SIG-M5 (cell line): ENCODE results near the gene KHNYN.
"Not testable (repeated sequence)": the region's sequence is repeated elsewhere in the genome, so short reads cannot be mapped to it uniquely, and the experiment has no call there.

Experiments used
- DNase-seq: peaks from one replicate; lab custom pipeline; 2025; lab: John Stamatoyannopoulos, UW

Gene KHNYN

DNA sequence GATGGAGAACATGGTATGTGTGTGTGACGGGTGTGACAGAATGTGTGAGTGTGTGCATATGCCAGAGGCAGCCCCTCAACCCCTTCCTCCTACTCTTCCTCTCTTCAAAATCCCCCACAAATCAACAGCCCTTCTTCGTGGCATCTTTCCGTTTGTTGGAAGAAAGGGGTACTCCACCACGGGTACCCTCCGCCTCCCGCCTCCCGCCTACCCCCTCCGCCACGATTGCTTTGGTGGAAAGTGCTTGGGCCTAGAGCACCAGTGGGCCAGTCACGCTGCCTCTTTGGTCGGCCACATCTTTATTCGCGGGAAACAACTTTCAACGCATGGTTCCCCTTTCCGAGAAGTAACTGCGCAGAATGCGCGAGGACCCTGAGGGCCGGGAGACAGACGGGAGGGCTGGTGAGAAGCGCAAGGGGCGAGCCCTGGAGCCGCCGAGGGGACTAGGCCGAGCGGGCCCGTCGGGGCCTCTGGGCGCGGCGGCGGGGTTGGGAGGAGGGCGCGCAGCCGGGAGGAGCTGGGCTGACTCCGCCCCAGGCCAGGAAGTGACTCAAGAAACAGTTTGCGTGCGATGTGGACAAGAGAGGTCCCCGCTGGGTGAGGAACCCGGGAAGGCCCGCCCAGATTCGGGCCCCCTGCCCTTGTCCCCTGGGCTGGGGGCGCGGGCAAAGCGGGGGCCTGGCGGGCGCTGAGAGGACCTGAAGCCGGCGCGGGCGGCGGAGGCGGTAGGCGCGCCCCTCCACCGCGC lies at the start of gene KHNYN, which contains the start of gene CBLN3:
Gene KHNYN, plus strand, starts transcription at position 560 of the 748 bp plus-strand sequence. CDS start 777 bp downstream, outside the sequence.
Gene CBLN3, minus strand, starts transcription at position 274 of the 748 bp plus-strand sequence. CDS start 614 bp downstream, outside the sequence.
- peak; percentile 44 for DNase-seq

DNA sequence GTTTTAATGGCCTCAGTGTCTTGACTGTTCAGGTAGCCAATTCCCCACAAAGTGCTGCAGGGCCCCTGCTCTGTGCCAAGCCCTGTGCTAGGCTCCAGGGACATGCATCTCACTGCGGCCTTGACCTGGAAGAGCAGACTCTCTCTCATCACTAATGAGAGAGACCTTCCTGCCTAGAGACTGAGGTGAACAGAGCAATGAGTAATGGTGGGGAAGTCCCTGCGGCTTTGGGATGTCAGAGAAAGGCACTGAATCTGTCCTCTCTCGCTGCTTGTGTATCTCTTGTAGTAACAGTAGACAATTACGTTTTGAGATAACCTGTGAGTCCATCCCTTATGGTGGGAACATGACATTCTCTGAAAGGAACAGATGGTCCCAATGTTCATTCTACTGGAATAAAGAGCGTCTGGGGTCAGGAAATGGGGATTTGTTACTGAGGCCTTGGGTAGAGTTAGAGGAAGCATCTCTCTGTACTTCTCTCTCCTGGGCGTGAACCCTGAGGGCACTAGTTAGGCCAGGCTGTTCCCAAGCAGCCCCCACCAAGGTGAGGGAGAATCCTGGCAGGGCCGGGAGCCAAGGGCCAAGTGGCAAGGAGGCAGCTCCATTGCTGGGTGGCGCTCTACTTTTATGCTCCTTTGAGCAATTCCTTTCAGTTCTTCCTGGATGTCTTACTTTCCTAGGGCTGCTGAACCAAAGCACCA lies 48.2 kb upstream of the KHNYN start:
- no peak for DNase-seq

DNA sequence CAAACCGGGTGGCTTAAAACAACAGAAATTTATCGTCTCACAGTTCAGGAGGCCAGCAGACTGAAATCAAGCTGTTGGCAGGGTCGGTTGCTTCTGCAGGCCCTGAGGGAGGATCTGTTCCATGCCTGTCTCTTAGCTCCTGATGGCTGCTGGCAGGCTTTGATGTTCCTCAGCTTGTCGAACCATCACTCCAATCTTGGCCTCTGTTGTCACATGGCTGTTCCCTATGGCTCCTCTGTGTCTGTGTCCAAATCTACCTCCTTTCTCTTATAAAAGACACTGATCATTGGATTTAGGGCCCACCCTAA lies 47.7 kb upstream of the KHNYN start:
- DNase-seq, result no peak

DNA sequence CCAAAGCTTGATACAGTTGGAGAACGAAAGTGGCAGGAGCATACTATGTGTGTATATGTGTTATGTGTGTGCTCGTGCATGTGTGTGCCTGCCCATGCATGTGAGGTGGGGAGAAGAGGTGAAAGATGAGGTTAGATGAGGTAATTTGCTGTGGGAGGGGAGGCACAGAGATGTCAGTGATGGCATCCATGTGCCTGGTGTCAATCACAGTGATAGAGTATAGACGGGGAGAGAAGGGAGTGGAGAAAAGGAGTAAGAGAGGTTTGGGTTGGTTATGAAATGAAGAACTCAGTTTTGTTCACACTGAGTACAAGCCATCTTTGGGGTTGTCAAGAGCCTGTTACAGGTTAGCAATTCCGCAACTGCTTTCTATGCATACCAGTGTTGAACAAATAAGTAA lies 45.6 kb upstream of the KHNYN start:
- no peak for DNase-seq

DNA sequence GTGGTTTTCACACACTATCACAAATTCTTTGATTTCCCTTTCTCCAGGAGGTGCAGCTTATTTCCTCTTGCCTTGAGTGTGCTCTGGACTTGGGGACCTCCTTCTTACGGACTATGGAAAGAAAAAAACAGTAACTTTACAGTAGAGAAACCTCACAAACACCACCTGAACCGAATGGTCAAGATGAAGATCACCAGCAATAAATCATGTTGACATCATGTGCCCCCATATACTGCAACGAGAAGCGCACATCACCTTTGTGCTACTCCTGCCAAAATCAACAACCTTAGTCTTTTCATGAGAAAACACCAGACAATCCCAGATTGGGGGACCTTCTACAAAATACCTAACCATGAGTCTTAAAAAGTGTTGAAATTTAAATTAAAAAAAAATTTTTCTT lies 44.2 kb upstream of the KHNYN start:
- no peak for DNase-seq

DNA sequence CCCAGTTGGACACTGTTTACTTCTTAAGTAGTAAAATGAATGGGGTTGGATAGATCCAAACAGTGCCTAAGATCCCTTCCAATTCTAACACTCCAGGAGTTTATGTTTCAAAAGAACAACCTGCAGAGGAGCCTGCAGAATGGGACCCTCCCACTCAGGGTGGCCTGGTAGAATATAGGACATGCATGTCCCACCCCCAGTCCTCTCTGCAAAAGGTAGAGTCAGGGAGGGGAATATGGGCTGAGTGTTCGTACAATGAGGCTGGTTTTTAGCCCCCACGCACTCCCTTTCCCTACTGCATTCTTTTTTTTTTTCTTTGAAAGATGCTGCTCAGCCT lies 42.8 kb upstream of the KHNYN start:
- no peak for DNase-seq

DNA sequence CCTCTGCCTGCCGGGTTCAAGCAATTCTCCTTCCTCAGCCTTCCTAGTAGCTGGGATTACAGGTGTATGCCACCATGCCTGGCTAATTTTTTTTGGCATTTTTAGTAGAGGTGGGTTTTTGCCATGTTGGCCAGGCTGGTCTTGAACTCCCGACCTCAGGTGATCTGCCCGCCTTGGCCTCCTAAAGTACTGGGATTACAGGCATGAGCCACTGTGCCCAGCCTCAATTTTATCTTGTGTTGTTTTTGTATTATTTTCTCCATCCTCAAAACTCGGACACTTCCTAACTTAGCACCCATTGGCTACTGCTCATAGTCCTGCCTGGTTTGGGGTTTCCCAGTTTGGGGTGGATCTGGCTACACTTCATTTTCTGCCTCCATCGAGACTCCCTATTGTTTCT lies 42.2 kb upstream of the KHNYN start:
- not testable (repeated sequence) for DNase-seq

DNA sequence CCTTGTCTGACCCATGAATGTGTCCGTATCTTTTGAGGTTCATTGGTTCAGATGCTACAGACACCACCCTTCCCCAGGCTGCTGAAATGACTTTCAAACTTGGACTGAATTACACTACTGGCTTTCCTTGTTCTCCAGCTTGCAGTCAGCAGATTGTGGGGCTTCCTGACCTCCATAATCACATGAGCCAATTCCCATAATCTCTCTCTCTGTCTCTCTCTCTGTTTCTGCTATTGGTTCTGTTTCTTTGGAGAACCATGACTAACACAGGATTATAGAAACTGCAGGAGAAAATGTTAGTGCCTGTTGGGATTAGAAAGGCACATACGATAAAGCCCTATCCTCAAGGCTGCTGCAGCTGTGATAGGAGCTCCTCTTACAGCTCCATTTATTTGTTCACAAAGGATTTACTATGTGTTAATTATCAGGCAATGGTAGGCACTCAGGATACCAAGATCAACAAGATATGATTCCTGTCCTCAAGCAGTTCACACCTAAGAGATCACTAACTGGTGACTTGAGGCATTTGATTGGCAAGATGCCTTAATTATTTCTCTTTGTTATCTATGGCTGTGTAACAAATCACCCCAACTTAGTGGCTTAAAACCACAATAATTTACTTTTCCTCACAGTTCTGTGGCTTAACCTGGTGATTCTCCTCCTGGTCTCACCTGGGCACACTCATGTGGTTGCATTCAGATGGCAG lies 41.1 kb upstream of the KHNYN start:
- no peak for DNase-seq

DNA sequence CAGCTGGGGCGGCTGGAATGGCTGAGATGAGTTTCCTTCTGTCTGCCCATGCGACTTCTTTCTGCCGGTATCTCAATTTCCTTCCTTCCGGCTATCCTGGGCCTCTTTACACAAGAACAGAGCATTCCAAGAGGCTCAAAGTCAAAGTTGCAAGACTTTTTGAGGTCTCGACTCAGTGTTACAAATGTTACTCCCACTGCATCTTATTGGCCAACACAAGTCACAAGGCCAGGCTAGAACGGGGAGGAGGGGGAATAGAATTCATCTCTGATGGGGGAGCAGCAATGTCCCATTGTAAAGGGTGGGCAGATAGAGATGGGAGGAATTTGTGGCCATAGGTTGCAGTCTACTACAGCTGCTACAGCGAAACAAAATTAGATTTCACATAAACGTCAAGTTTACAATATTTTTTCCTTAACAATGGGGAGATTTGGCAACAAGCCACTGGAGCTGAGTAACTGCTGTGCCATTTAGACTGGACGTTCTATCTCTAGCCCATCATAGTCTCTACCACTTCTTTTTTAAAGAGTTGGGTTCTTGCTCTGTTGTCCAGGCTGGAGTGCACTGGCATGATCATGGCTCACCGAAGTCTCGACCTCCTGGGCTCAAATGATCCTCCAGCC lies 40.4 kb upstream of the KHNYN start:
- DNase-seq, result no peak

DNA sequence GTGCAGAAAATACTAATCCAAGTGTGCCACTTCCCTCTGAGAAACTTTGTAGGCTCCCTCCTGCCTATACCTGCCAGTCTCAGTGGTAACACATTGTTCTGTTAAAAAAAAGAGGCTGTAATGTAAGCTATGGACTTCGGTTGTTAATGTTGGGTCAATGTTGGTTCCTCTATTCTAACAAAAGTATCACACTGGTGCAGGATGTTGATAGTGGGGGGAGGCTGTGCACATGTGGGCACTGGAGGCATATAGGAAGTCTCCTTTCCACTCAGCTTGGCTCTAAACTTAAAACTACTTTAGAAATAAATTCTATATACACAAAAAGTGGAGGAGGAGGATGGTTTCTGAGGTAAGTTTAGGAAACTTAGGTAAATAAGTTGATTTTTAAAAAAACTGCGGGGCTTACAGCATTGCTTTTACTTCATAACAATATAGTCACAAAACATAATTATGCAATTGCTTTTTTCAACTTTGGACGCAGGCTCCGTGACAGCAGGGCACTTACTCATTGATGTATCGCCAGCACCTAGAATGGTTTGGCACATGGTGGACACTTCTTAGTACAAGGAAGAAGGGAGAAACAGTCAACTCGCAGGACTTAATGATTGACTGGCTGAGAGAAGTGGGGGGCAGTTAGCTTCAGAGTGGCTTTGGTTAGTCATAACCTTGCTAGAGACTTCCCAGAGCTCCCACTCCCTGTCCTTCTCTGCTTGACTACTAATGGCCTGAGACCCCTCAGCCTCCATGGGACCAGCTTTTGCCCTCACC lies 38.9 kb upstream of the KHNYN start:
- DNase-seq, result no peak

DNA sequence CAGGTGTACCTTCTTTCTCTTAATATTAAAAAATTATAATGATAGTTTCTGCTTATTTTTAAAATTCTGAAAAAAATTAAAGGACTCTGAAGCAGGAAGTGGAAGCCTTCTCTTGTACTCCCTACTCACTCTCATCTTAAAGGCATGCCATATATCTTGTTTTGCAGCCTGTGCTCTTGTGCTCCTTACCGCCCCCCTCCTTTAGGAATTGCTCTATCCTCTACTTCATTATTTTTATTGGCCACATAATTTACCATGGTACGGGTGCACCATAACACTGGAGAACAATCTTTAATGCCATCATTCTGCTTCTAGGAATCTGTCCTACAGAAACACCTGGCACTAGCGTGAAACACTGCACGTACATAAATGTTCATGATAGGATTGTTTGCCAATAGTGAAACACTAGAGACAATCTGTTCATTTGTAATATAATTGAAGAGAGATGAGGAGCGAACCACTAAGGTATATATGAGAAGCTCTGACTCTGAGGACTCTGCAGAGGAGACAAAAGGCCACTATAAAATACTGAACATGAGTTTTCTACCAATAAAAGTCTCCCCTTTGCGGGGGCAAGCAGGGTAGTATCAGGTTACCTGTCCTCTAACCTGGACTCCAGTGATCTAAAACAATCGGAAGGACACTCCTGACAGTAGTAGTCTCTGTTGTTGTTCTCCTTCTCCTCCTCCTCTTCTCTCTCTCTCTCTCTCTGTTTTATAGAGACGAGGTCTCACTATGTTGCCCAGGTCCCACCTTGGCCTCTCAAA lies 37.2 kb upstream of the KHNYN start:
- no peak for DNase-seq

DNA sequence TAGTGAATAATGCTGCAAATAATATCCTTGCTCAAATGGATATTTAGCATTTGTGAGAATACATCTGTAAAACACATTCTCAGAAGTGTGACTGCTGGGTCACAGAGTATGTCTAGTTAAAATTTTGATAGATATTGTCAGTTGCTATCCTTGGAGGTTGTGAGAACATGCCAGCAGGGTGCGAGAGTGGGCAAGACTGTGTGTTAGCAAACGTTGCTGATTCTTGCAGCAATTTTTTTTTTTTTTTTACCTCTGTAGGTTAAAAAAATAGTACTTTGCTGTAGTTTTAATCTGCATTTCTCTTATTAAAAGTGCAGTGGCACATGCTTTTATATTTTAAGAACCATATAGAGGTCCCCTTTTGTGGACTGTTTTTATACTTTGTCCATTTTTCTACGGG lies 35.5 kb upstream of the KHNYN start:
- DNase-seq, result no peak

DNA sequence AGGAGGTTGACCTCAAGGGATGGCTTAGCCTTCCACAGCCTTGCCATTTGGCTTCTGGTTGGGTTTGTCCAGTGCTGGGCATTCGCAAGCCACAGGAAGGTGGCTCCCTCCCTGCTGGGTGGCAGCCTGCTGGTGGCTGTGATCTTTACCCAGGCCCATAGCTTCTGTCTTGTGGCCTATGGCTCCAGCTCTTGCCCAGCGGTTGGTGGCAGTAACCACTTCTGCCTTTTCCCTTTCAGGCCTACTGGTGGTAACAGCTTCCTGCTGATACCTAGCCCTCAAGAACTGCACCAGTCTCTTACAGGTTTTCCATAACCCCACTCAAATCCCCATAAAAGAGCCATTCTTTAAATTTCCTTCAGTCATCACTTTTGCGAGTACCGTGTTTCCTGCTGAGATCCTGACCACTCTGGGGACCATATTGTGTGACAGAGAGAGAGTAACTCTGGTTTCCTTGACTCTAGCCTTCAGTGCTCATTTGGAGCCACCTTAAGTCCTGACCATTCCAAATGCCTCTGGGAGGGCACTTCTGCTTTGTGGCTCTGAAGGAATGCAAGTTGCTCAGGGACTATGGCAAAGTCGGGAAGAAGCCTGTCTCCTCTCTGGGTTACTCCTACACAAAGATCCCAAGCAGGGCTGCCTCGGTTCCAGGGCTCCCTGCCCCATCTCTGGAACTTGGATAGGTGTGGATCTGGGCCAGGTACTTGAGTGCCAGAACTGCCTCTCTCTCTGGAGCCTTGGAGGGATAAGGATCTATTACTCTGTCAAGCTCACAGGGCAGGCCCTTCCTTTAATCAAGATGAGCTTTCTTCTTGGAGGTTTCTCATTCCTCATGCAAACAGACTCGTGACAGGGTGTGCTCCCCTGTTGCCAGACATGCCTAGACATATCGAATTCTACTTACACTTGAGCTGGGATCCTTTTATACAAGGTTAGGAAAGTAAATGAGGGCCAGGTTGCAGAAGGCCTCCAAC lies 33.9 kb upstream of the KHNYN start:
- DNase-seq, result no peak

DNA sequence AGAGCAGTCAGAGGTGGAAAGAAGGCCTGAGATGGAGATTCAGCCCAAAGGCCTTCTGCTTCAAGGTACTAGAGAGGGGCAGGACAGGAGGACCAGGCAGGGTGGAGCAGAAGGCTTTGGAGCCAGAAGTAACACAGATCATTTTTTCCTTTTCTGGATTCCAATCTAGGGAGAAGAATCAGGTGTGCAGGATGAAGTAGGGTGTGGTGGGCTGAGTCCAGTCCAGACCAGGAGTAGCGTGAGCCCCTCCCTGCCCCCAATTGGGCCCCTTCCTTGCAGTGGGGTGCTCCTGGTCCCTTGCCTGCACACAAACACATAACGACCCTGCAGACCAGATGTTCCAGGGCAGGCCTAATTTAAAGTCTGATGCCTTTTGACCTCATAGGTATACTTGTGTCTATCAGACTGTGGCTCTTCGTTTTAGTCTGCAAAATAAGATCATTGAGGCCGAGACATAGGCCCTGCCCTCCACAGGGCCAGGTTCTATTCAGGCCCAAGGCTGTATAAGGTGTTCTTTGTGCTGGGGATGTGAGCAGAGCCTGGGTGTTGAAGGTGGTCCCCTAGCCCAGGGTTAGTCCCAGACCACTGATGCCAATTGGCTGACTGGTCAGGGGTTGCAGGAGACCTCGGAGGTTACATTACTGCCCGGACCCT lies 32.0 kb upstream of the KHNYN start:
- DNase-seq, result no peak

DNA sequence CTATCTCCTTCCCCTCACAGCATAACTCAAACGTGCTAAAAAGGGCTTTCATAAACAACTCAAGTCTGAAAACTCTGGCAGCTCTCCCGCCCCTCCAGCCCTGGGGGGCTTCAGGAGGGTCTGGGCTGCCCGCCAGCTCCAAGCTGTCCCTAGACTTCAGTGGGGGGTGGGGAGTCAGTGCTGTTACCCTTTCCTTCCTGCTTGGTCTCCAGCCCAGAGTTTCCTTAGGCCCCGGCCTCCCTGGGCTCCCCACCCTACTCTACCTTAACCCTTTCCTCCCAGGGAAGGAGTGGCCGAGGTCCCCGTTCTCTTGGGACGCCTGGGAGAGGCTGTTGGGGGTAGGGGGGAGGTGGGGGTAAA lies 31.5 kb upstream of the KHNYN start:
- DNase-seq, result no peak

DNA sequence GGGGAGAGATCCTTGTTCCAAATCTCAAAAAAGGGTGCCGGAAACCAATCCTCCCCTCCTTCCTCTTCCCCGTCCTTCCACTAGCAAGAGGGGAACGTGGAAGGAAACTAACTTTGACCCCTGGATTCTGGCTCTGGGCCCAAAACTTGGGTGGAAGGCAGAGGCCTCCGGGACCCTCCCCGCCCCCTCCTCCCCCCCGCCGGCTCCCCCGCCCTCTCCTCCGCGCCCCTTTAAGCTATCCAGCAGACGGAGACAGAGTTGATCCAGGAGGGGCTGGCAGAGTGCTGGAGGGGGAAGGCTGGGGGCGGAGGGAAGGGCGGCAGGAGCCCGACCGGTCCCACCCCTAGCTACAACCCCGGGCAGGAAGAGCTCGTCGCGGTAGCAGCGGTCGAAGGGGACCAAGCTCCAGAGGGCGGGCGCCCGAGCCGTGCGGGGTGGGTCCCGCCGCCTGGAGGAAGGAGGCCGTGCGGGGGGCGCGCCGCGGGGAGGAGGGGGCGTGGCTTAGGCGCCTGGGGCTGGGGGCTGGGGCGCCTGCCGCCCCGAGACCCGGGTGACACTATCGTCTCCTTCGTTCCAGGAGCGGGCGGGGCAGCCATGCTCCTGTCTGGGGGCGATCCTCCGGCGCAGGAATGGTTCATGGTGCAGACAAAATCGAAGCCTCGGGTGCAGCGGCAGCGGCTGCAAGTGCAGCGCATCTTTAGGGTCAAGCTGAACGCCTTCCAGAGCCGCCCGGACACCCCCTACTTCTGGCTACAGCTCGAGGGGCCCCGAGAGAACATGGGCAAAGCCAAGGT lies 30.9 kb upstream of the KHNYN start, which contains the start of gene NYNRIN:
Gene NYNRIN, plus strand, starts transcription at position 351 of the 794 bp plus-strand sequence. Its CDS starts 244 bp downstream, at position 595.
- DNase-seq, result no peak

DNA sequence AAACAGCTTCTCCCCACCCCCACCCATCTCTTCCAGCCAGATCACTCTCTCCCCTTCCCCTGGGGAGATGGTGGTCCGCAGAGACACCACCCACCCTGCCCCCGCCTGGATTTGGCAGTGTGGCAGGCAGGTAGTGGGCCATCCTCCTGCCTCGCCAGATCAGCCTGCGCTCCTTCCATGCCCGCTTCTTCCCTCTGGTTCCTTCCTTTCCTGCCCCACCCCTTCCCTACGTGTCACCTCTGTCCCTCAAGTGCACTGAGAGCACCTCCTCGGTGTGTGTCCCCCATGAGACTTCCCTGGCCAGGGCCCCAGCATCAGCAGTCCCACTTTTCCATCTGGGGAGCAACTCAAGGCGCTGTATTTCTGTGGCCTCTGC lies 30.3 kb upstream of the KHNYN start:
- DNase-seq, result no peak

DNA sequence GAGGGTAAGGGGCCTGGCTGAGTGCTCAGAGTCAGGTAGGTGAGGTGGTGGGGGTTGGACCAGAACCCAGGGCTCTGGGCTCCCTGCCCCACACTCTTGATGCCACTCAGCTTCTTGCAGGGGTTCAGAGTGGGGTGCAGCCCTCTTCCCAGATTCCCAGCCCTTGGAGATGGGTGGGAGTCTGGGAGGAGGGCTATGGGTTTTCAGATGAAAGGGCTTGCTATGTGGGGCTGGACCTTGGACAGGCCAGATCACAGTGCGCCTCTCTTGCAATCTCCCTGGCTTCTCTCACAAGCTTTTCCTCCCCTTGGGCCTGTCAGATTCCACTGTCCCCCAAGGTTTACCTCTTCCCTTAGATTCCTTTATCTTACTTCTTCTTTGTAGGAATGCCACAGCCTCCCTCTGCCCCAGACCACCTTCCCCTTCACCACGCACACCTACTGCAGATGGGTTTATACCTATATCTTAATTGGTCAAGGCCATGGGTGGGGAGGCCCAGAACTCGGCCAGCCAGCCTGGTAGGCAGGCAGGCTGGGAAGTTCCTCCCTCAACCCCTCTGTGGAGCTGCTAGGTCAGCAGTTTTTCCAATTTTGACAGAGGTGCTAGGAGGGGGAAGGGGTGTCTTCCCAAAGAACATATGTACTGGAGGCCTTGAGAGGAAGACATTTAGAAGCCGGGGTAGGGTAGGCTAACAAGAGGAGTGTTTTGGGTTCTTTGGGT lies 29.6 kb upstream of the KHNYN start:
- DNase-seq, result no peak
